GM12864 (cell line): ENCODE results near the gene ARL4D.

Source experiments
- DNase-seq: peaks from one replicate; pipeline ENCODE4 v3.0.0-alpha.2; 2011; ENCODE audit warnings: low read depth
- H3K4me3 ChIP-seq: 2 replicates; pipeline ENCODE4 v1.5.1; 2011; ENCODE audit warnings: mild to moderate bottlenecking, low read depth, low read length, control low read depth
- TF ChIP-seq, protein P1 (sequence below): IDR thresholded peaks from 2 replicates; pipeline ENCODE4 v1.5.1; 2011; ENCODE audit warnings: low read depth, mild to moderate bottlenecking, moderate library complexity, low read length, control low read depth, inconsistent platforms; ENCODE audit errors: missing control alignments

Gene ARL4D

DNA sequence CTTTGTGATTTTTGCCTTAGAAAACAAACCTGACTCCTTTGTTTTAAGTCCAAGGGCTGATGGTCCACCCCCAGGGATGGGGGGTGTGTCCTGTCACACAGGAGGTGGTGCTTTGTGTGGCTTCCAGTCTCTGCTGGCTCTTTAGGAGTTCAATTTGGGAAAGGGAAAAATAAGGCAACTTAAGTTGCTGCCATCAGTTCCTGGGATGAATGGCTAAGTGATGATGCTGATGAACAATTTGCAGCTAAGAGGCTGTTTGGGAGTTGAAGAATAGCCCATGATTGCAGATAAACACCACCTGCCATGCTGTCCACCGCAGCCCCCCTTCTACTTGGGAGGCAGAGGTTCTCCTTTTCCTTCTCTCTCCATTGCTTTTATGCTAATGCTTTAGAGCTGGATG, 40.2 kb downstream of the ARL4D start:
- DNase-seq: no peak
- H3K4me3 ChIP-seq: no peak overlapping the region
- TF ChIP-seq, protein P1, sequence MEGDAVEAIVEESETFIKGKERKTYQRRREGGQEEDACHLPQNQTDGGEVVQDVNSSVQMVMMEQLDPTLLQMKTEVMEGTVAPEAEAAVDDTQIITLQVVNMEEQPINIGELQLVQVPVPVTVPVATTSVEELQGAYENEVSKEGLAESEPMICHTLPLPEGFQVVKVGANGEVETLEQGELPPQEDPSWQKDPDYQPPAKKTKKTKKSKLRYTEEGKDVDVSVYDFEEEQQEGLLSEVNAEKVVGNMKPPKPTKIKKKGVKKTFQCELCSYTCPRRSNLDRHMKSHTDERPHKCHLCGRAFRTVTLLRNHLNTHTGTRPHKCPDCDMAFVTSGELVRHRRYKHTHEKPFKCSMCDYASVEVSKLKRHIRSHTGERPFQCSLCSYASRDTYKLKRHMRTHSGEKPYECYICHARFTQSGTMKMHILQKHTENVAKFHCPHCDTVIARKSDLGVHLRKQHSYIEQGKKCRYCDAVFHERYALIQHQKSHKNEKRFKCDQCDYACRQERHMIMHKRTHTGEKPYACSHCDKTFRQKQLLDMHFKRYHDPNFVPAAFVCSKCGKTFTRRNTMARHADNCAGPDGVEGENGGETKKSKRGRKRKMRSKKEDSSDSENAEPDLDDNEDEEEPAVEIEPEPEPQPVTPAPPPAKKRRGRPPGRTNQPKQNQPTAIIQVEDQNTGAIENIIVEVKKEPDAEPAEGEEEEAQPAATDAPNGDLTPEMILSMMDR: no peak

DNA sequence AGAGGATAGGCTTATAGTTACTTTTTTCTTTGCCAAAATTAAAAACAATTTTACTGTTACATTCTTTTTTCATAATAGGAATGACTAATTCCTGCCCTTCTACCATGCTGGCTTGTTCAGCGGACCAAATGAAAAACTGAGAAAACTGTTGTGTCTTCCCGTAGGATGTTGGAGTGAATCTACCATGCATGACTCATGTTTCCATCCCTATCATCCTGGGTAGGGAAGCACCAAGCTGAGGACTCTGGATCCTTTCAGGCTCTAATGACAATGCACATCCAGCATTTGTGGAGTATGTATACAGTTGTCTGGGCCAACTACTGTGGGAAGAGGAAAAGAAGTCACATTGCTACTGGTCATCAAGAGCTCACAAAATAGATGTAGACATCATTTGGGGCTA, 43.9 kb downstream of the ARL4D start:
- no peak for DNase-seq
- no peak overlapping the region for H3K4me3 ChIP-seq
- TF ChIP-seq, protein P1: no peak

GRCh38 chr17:43443381-43443780, 44.6 kb downstream of the ARL4D start:
- no peak for DNase-seq
- no peak overlapping the region for H3K4me3 ChIP-seq
- TF ChIP-seq, protein P1: no peak

DNA sequence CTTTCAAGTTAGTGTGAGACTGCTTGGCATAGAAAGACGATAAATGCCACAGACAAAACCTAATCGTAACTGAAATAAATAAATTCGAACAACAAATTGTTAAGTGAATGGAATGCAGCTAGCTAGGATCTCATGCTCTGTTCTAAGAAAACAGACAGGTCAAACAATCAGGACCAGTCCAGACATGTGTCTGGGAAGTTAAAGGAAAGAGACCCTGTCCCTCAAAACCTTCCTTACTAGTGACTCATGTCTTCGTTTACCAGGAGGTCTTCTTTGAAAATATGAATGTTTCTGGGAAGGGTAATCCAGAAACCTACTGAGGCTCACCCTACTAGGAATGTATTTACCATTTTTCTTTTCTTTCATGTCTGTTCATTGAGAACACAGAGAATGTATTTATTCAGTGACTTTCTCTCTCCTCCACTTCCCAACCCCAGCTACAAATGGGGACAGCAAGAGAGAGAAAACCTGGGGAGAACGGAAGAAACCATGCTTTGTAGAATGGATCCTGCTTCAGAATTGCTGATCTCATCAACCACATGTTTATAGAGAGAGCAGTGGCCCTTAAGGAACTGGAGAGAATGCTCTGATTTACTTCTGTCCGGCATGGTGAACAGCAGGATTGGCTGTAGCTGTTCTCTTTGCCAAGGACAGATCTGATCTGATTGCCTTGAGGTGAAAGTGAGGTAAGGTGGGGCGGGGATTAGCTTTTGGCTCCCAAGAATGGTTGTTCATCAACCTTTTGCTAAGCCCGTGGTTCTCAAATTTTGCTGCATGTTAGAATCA, 45.6 kb downstream of the ARL4D start:
- TF ChIP-seq, protein P1: no peak
- DNase-seq: no peak
- H3K4me3 ChIP-seq: no peak overlapping the region

- no peak overlapping the region for H3K4me3 ChIP-seq
- no peak for DNase-seq
- TF ChIP-seq, protein P1: no peak
These were observed 46.3 kb downstream of the ARL4D start for GRCh38 chr17:43445009-43445589.

- no peak overlapping the region for H3K4me3 ChIP-seq
- TF ChIP-seq, protein P1: no peak
- DNase-seq: no peak
These were observed 48.0 kb downstream of the ARL4D start for GRCh38 chr17:43446773-43447172.
